PFSK-1 (cell line): ENCODE data around the gene INPP5A.

Source experiments
- FOXP2 ChIP-seq: optimal IDR thresholded peaks from 2 replicates; pipeline ENCODE3; 2011; ENCODE audit warnings: borderline replicate concordance, control low read depth, inconsistent platforms; ENCODE audit not compliant: insufficient read depth; ENCODE audit errors: extremely low read length, extremely low read depth
- POLR2AphosphoS5 ChIP-seq: IDR thresholded peaks from 2 replicates; pipeline ENCODE4 v1.6.1; 2012; ENCODE audit warnings: low read depth, mild to moderate bottlenecking, control low read depth, low read length, moderate library complexity
- SIN3A ChIP-seq: IDR thresholded peaks from 2 replicates; pipeline ENCODE4 v1.6.1; 2012; ENCODE audit warnings: mild to moderate bottlenecking, low read length, moderate library complexity, borderline replicate concordance; ENCODE audit not compliant: insufficient read depth
- TAF1 ChIP-seq: IDR thresholded peaks from 2 replicates; pipeline ENCODE4 v1.6.1; 2012; ENCODE audit warnings: low read length, control low read depth, borderline replicate concordance; ENCODE audit not compliant: insufficient read depth
- TF ChIP-seq, protein P1 (sequence below), 2 experiments: IDR thresholded peaks; 2 replicates each; pipeline versions ENCODE4 v1.6.1 to v1.8.0; 2011 to 2012; ENCODE audit warnings: low read depth in 2 of 2, low read length in 2 of 2, control low read depth in 1 of 2, inconsistent platforms in 1 of 2, mild to moderate bottlenecking in 1 of 2, moderate library complexity in 1 of 2; ENCODE audit not compliant: insufficient read depth in 1 of 2

Gene INPP5A

DNA sequence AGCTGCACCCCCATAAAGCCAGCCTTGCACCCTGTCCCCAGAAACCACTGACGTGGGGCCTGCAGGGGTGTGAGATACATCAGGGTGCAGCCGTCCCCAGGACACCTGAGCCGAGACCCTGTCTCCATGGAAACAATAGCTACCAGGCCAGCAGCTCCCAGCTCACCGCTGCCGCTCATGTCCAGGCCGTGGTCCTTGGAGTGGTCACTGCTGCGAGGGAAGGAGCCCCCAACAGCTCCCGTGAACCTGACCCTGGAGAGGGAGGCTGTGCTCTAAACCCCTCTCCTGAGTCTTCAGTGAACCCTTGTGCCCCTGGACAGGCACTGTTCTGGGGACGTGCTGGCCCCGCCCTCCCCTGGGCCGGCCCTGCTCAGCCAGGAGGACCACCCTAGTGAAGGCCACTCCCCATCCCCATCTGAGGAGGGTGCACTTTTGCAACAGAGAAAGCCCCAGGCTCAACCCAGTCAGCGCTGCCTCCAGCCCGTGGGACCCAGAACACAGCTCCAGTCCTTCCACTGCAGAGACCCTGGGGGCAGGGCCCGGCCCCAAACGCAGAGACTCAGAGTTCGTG, 19.6 kb upstream of the INPP5A start:
- TF ChIP-seq POLR2AphosphoS5: no peak
- no peak for TF ChIP-seq SIN3A
- TF ChIP-seq, protein P1, sequence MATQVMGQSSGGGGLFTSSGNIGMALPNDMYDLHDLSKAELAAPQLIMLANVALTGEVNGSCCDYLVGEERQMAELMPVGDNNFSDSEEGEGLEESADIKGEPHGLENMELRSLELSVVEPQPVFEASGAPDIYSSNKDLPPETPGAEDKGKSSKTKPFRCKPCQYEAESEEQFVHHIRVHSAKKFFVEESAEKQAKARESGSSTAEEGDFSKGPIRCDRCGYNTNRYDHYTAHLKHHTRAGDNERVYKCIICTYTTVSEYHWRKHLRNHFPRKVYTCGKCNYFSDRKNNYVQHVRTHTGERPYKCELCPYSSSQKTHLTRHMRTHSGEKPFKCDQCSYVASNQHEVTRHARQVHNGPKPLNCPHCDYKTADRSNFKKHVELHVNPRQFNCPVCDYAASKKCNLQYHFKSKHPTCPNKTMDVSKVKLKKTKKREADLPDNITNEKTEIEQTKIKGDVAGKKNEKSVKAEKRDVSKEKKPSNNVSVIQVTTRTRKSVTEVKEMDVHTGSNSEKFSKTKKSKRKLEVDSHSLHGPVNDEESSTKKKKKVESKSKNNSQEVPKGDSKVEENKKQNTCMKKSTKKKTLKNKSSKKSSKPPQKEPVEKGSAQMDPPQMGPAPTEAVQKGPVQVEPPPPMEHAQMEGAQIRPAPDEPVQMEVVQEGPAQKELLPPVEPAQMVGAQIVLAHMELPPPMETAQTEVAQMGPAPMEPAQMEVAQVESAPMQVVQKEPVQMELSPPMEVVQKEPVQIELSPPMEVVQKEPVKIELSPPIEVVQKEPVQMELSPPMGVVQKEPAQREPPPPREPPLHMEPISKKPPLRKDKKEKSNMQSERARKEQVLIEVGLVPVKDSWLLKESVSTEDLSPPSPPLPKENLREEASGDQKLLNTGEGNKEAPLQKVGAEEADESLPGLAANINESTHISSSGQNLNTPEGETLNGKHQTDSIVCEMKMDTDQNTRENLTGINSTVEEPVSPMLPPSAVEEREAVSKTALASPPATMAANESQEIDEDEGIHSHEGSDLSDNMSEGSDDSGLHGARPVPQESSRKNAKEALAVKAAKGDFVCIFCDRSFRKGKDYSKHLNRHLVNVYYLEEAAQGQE (IDR thresholded peaks at IDR 0.05; ENCODE audit: insufficient read depth in 1 of 2, low read depth in 2 of 2, low read length in 2 of 2): no peak
- TF ChIP-seq TAF1: no peak
- no peak for TF ChIP-seq FOXP2

DNA sequence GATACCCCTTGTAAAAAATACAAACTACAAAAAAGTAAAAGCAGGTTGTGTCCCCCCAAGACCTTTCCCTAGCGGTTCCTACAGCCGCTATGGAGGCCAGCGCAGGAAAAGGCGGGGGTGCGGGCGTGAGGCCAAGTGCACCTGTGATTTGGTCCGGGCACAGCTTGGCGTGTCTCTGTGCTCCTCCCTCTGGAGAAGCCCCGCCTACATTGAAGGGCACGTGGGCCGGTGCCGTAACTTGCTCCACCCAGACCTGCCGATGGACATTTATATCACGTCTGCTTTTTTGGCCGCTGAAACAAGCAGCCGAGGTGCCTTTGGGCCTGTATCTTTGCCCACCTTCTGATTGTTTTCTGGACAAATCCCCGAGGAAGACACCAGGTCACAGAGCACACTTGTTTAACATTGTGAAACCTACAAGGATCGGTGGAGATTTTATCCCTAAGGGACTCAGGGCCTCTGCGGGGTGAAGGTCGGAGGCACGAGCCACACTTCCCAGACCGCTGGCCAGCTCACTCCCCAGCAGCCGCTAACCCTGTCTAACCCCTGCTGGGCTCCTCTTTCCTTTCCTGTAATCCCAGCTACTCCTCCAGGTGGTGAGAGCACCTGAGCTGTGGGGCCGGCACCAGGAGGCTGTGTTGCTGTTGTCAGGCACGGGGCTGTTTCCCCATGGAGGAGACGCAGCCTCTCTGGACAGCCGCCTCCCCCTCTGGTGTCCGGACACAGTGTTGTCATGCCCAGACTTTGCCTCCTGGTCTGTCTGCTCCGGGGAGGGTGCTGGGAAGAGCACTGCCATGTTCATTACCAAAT, 18.8 kb upstream of the INPP5A start:
- no peak for TF ChIP-seq FOXP2
- no peak for TF ChIP-seq POLR2AphosphoS5
- TF ChIP-seq SIN3A: no peak
- TF ChIP-seq TAF1: no peak
- TF ChIP-seq, protein P1 (IDR thresholded peaks at IDR 0.05; ENCODE audit: insufficient read depth in 1 of 2, low read depth in 2 of 2, low read length in 2 of 2): no peak

DNA sequence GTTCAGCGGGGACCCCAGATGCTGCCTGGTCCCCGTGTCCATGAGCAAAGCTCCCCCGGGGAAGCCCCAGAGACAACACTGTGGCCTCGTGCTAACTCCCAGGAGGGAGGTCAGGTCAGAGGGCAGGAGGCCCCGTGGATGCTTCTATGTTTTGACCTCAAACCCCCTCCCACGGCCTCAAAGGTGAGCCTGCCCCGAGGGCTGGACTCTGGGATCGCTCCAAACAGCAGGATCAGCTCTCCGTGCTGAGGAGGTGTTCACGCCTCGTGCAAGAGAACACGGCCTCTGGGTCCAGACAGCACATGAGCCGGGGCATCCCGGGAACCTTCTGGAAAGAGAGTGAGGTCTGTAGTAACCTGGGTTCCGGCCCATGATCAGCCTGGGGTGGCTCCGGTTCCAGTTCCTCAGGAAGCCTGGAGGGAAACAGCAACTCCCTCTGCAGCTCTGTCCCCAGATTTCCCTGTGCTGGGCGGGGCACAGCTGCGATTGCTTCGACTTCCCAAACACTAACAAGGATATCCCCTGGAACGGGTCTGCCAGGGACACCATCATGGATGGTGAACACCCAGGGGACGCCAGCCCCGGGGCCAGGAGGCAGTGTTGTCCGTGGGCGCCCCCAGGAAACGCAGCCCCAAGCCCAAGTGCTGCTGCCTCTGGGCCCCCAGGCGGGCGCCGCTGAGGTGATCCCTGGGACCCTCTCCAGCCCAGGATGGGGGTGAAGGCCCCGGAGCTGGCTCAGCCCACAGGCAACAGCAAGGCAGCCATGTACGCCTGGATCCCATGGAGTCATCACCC, 18.0 kb upstream of the INPP5A start:
- TF ChIP-seq TAF1 (no peak), FOXP2 (no peak), SIN3A (no peak)
- TF ChIP-seq, protein P1 (IDR thresholded peaks at IDR 0.05; ENCODE audit: insufficient read depth in 1 of 2, low read depth in 2 of 2, low read length in 2 of 2): no peak

DNA sequence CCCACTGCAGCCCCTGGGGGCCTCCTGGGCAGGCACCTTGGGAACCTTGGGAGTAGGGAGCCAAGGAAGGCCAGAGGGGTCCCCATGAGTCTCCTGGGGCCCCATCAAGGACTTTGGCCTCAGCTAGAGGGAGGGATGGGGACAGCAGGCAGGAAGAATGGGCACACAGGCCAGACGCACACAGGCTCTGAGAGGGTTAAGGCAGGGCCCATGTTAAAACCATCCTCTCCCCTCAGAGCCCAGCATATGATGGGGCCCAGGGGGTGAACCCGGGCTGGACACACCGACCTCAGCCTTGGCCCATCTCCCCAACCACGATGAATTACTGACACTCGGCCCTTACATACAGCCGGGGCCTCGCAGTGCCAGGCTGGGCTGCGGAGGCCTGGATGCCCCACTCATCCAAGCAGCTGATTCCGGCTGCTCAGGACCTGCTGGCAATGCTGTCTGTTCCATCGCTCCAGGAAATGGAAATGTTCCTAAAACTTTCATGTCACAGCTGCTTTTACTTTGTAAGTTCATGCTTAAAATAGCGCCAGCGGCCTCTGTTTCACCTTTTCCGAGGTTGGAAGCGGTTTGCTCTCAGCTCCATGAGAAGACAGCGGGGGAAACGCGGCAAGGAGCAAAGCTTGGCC, 17.3 kb upstream of the INPP5A start:
- TF ChIP-seq TAF1: no peak
- TF ChIP-seq, protein P1 (IDR thresholded peaks at IDR 0.05; ENCODE audit: insufficient read depth in 1 of 2, low read depth in 2 of 2, low read length in 2 of 2): no peak
